ENCODE data around the gene TGFB3.

DNA sequence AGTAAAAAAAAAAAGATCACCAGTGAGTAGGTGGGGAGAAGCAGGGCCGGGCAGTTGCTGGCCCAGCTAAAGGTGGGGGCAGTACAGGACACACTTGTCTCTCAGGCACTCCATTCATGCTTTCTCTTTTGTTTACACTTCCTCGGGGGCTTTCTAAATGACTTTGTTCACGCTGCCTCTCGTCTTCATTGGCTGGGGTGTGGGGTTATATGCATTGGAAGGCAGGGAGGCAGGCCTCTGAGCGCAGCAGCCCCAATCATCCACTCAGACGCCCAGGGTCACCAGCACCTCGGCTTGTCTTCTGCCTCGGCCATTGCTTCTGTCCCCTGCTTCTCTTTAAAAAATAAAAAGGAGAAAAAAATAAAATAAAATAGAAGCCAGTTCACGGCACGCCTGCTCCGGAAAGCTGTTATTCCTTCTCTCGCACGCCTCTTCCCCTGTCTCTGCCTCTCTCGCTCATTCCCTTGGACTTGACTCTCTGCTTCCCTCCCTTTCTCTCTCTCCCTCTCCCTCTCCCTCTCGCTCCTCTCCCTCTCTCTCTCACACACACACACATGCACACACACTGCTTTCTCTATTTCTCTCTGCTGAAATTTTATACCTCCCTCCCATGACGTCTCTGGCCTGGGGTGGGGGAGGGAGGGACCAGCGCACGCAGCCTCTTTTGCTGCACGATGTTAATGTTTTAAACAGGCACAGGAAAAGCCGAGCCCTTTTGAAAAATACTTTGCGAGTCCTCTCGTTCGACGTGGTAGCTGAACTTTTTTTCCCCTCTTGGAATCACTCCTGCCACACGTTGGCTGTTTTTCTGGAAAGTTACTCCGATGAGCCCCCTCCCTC is at the start of gene TGFB3:
- peak; percentile 82 for TF ChIP-seq POLR2A (IDR thresholded peaks at IDR 0.05)
- TF ChIP-seq, protein P1, sequence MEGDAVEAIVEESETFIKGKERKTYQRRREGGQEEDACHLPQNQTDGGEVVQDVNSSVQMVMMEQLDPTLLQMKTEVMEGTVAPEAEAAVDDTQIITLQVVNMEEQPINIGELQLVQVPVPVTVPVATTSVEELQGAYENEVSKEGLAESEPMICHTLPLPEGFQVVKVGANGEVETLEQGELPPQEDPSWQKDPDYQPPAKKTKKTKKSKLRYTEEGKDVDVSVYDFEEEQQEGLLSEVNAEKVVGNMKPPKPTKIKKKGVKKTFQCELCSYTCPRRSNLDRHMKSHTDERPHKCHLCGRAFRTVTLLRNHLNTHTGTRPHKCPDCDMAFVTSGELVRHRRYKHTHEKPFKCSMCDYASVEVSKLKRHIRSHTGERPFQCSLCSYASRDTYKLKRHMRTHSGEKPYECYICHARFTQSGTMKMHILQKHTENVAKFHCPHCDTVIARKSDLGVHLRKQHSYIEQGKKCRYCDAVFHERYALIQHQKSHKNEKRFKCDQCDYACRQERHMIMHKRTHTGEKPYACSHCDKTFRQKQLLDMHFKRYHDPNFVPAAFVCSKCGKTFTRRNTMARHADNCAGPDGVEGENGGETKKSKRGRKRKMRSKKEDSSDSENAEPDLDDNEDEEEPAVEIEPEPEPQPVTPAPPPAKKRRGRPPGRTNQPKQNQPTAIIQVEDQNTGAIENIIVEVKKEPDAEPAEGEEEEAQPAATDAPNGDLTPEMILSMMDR (IDR thresholded peaks at IDR 0.05) = no peak
